Posterior vena cava (tissue), 2 donors: ENCODE measurements around the gene TRPC4AP. TPM values are rescaled to one million over a fixed set of nuclear protein-coding genes. Genes with fewer than 3 reads are reported as not detected.

Source experiments
- DNase-seq: peaks from one replicate; pipeline ENCODE4 v3.0.0-alpha.2; 2020; ENCODE audit warnings: low spot score
- intact Hi-C, 2 donors: fragments of 100-400 bp; cut with DNase I; formaldehyde crosslinking; loops; one replicate each; pipeline versions ENCODE4 v1.14.1 to v1.14.2; 2022 to 2023
- total RNA-seq, 2 donors: library from RNA; stranded (reverse); fragmentation: NEBNext Ultra II Directional; extraction: Animal tissue kit (Norgen Biotek cat#: 25700); gene quantifications; one replicate each; pipeline ENCODE4 v1.2.1, GENCODE V29; 2021
- donor health status: DM: yes; HTN: yes; CAD: no.
- donor health status: DM: yes; HTN: yes; CAD: no.

The TRPC4AP gene
- total RNA-seq, 2 donors from 2014 or later: 42.6 to 48.9 TPM

GRCh38 chr20:35025116-35025515 lies 67.5 kb downstream of the TRPC4AP start:
- DNase-seq: no peak
- intact Hi-C loops: no loop called here

DNA sequence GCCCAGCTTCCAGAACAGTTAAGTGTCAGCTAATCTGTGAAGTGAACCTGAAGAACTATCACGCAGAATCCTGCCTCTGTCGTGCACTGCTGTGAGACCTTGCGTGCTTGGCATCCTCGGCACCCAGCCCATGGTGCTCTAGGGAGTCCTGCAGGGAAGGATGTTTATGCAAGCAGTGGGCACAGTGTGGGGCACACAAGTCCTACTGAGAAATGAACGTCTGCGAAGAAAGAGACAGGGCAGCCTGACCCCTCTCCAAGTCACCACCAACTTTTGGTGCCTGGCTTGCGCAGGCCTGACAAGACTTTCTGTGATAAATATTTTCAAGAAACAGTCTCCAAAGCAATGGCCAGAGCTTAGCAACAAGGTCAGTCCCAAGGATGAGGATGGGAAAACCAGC lies 69.0 kb downstream of the TRPC4AP start:
- intact Hi-C loops: no loop called here
- peak; percentile 58 for DNase-seq

GRCh38 chr20:35021831-35022230 lies 70.8 kb downstream of the TRPC4AP start:
- intact Hi-C loops: no loop called here
- DNase-seq: no peak

DNA sequence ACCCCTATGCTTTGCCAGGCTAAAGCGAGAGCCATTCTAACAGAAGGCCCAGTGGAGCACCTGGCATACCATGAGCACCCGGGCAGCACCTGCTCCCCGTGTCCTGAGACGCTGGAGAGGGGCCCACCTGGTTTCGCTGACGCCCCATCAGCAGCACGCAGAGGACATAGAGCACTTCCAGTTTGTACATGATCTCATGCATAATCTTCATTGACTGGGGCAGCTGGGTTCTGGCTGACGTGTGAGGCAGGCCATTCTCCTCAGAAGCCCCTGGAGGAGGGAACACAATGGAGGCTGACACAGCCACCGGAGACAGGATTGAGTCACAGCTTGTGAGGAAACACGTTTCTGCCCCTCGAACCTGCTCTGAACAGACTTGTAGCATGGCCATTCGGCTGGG lies 71.5 kb downstream of the TRPC4AP start:
- intact Hi-C loops: no loop called here
- peak; percentile 58 for DNase-seq

- intact Hi-C loops: no loop called here
- peak; percentile 55 for DNase-seq
These were observed 72.3 kb downstream of the TRPC4AP start for GRCh38 chr20:35020108-35020928.

DNA sequence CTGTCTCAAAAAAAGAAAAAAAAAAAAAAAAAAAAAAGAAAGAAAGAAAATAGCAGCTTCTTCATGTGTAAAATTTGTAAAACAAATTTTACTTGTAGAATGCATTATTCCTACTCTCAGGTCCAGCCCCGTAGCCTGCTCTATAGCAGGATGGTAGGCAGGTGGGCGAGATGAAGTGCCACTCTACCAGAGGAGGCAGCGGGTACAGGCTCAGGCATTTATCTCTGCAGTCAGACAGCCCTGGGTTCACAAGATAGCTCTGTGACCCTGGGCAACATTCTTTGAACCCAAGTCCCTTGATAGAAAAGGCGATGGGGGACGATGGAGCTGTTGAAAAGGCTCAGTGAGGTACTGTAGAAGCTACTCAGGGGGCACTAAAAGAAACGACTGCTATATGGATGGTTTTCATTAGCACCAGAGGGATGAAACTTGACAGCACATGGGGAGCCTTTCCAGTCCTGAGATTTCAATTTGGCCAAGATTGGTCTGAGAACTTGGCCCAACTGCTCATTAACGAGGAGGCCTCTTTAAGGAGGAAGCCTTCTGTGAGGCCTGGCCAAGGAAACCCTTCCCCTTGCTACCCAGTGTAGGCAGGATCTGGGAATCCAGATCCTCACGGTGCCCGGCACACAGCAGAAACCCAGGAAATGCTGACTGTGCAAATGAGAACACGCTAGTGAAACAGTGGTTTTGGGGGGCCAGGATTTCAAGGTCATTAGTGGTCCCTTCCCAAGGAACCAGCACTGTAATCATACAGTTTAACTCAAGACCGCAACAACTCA lies 73.8 kb downstream of the TRPC4AP start:
- DNase-seq: peak; percentile 58
- intact Hi-C loops: no loop called here

DNA sequence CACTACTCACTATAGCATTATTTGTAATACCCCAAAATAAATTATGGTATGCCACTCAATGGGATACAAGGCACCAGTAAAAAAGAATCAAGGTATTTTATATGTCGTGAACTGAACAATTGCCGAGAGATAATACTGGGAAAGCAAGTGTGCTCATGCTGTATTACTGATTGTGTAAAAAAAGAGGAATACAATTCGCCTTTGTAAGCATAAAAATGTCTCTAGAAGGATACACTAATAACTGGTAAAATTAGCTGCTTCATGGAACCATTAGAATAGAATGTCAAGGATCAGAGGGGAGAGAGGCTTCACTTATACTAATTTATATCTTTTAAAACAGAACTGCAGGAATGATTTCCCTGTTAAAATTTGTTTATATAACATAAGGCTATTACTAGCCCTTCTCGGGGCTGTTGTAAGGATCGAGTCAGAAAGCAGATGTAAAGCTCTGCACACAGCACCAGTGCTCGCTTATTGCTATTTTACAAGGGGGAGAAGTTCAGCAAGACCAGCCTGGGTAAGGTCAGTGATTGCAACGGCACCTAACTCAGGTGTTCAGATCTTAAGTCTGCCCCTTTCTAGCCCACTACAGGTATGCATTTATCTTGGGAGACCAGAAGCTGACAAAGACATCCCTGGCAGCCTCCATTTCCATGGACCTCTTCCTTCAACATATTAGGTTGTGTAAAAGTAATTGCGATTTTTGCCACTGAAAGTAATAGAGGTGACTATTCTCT lies 75.3 kb downstream of the TRPC4AP start:
- DNase-seq: no peak
- intact Hi-C loops: no loop called here

- no peak for DNase-seq
- intact Hi-C loops: no loop called here
These were observed 76.8 kb downstream of the TRPC4AP start for GRCh38 chr20:35015863-35016193.

DNA sequence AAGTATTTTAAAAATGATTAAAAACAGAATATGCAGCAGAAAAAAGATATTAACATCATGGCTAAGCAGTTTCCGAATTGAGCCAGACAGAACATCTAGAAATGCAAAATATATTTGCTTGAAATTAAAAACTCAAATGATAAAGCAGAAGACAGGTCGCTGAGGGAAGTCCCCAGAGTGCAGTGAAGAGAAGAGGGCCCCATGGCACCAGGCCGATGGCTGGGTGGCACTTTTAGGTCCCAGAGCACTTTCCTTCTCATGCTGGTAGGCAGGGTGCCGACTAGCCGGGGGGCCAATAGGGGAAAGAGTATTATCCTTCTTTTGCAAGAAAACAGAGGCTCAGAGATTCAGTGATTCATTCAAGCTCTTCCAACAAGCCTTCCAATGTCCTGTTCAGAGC lies 78.1 kb downstream of the TRPC4AP start:
- no peak for DNase-seq
- intact Hi-C loops: no loop called here

DNA sequence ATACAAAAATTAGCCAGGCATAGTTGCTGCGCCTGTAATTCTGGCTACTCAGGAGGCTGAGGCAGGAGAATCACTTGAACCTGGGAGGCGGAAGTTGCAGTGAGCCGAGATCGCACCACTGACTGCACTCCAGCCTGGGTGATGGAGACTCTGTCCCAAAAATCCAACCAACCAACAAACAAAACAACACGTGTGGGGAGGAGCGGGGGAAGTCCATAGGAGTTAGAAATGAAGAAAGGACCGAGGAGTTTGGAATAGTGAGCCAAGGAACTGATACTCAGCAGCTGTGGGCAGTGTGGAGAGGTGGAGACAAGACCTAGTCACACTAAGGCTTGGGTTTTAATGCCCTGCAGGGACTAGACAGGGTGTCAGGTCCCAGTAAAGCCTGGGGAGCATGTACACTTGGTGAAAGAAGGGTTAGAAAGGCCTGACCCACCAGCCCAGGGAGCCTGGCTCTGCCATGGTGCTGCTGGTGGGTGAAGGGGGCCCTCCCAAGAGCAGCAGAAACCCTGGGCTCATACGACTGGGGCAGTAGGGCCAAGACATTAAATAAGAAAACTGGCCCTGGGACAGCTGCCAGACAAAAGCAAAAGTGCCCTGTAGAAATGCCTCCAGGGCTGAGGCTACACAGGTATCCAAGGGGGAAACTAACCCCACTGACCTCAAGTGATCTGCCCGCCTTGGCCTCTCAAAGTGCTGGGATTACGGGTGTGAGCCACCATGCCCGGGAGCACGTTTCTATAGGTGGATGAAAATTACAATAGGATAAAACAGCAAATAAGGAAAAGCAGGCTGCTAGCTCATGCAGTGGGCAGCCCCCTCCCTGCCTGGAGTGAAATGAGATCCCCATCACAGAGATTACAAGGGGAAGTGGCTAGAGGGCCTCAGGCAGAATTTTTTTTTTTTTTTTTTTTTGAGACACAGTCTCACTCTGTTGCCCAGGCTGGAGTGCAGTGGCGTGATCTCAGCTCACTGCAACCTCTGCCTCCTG lies 78.9 kb downstream of the TRPC4AP start:
- no peak for DNase-seq
- intact Hi-C loops: no loop called here

DNA sequence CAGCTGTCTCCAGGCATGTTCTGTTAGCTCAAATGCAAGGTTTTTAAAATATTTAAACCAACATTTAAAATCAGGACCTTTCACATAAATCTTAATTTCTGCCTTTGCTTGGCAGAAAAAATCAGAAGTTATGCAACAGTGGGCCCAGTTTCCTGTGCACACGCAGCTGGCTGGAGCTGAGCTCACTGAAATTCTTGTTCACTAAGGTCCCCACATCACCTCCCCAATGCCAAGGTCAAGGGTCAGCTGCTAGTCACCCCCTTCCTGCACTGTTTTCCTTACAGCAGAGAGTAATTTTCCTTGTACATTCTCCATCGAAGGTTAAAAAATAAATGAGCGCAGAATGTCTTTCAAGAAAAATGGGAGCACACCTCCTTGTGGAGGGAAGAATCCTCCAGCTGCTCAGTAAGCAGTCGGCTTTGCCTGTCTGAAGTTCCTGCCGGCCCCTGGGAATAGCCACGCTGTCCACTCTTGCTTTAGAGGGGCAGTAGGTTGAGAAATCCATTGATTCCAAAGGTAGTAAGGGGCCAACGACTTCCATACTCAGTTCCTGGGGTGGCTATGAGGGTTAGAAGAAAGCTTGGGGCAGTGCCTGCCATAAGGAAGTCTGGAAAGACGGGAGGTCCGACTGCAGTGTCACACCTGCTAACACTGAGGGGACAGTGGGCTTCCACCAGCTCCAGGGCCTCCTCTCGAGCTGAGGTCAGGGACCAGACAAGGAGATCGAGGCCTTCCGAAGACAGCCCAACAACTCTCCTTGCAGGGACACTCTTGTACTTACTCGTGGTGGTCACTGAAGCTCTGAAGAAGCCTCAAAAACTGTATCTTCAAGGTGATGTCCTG lies 80.2 kb downstream of the TRPC4AP start:
- intact Hi-C loops: no loop called here
- DNase-seq: peak; percentile 78

DNA sequence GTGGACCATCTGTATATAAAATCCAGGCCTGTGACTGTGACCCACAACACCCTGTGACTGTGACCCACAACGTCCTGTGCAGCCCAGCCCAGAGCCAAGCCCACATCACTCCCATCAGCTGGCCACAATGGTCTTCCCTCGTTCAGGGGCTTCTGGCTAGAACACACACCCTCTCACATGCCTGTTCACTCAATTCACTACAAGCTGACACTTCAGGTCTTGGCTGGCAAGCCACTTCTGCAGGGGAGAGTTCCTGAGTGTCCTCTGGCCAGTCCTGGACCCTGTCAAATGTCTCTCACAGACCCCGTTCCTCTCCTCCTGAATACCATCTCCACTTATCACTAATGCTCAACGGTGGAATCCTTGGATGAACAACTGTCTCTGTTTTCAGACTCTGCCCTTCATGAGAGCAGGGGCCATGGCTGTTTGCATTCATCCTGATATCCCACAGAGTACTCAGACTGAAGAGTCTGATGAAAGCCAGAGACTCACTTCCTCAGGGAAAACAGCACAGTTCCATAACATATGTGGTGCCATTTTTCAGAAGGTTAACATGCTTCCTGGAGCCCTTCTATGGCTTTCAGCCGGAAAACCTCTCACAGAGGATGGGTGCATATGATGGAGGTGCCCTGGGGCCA lies 80.9 kb downstream of the TRPC4AP start:
- peak; percentile 57 for DNase-seq
- intact Hi-C loops: no loop called here

- peak; percentile 65 for DNase-seq
- intact Hi-C loops: loop anchor here in 1 of 2 donors (1.0 kb wide), 1 partner anchor 150 kb away; no protein-coding TSS in a partner anchor
These were observed 82.0 kb downstream of the TRPC4AP start for GRCh38 chr20:35010405-35011192.

GRCh38 chr20:35009665-35010328 lies 82.8 kb downstream of the TRPC4AP start:
- DNase-seq: peak; percentile 67
- intact Hi-C loops: loop anchor here in 1 of 2 donors (1.0 kb wide), 1 partner anchor 151 kb away; no protein-coding TSS in a partner anchor

- DNase-seq: peak; percentile 88
- intact Hi-C loops: no loop called here
These were observed 83.9 kb downstream of the TRPC4AP start for GRCh38 chr20:35008411-35009342.
